Measurements from ENCODE around the gene CES5A. TPM values are rescaled to one million over a fixed set of nuclear protein-coding genes. Genes with fewer than 3 reads are reported as not detected.

The CES5A gene
- total and polyA plus RNA-seq, 2 of the 8 experiments (the other 6 are each of a cell fraction or from before 2014, with no cell fraction given) = not detected

GRCh38 chr16:55912022-55912421 lies 36.8 kb upstream of the CES5A start (continued):
- TF ChIP-seq BRCA1 (IDR thresholded peaks at IDR 0.05; ENCODE audit: low read depth, low read length) = no peak

- Histone ChIP-seq H3K4ac (replicated peaks; ENCODE audit: insufficient read length, low read depth, low read length) (no peak overlapping the region), H3K23ac (ENCODE audit: insufficient read length) (no peak overlapping the region), H4K91ac (replicated peaks; ENCODE audit: insufficient read length, low read length) (no peak overlapping the region), H2AK5ac (ENCODE audit: low read depth, low read length) (no peak overlapping the region), H2BK12ac (ENCODE audit: low read depth, low read length) (no peak overlapping the region), H3K27me3 (replicated peaks in 1 of 4; ENCODE audit: control insufficient read depth in 3 of 4, extremely low read depth in 1 of 4, insufficient read depth in 3 of 4, low read length in 3 of 4) (no peaks in the 10 kb centered on the region), H3K9ac (replicated peaks in 1 of 4; ENCODE audit: extremely low read depth in 1 of 4, low read depth in 3 of 4, low read length in 3 of 4) (no peak overlapping the region), H2BK120ac (replicated peaks; ENCODE audit: low read depth, low read length) (no peak overlapping the region), H3K79me1 (ENCODE audit: low read depth, low read length) (no peaks in the 10 kb centered on the region), H2BK20ac (ENCODE audit: low read length) (no peak overlapping the region), H3K4me3 (ENCODE audit: extremely low read depth in 1 of 4, insufficient read depth in 2 of 4, low read depth in 3 of 4, low read length in 4 of 4) (no peak overlapping the region), H2BK15ac (ENCODE audit: low read length) (no peak overlapping the region), H3K9me3 (ENCODE audit: insufficient read depth in 2 of 2, low read depth in 1 of 2, low read length in 1 of 2) (no peaks in the 10 kb centered on the region), H4K8ac (ENCODE audit: extremely low read depth, insufficient read depth, low read length) (no peak overlapping the region), H4K20me1 (replicated peaks in 1 of 2; ENCODE audit: control insufficient read depth in 1 of 2, insufficient read depth in 2 of 2, low read length in 2 of 2) (no peaks in the 10 kb centered on the region), H3K4me1 (replicated peaks in 1 of 4; ENCODE audit: control insufficient read depth in 3 of 4, insufficient read depth in 4 of 4, low read length in 3 of 4) (no peaks in the 10 kb centered on the region), H3K23me2 (ENCODE audit: low read depth, low read length) (no peaks in the 10 kb centered on the region; the same call in 1 of the 2 replicates), H4K5ac (ENCODE audit: insufficient read length, low read depth, low read length) (no peak overlapping the region), H3K36me3 (ENCODE audit: control insufficient read depth in 2 of 4, insufficient read depth in 4 of 4, low read length in 3 of 4) (no peaks in the 10 kb centered on the region), H3K56ac (replicated peaks; ENCODE audit: insufficient read length, low read depth, low read length) (no peak overlapping the region), H2BK5ac (ENCODE audit: low read depth, low read length) (no peak overlapping the region), H3K79me2 (ENCODE audit: control insufficient read depth in 1 of 2, insufficient read depth in 2 of 2, low read length in 2 of 2) (no peaks in the 10 kb centered on the region), H3K18ac (ENCODE audit: extremely low read depth, low read length) (no peak overlapping the region), H2AFZ (ENCODE audit: low read length) (no peak overlapping the region), H3K4me2 (ENCODE audit: insufficient read depth in 1 of 2, low read depth in 2 of 2, low read length in 2 of 2) (no peak overlapping the region), H3K14ac (ENCODE audit: insufficient read length) (no peak overlapping the region), H3K27ac (ENCODE audit: low read depth, low read length) (no peak overlapping the region)
- POLR2A ChIA-PET (ENCODE audit: partially characterized antibody) = no interaction called here
- no peak for DNase-seq (ENCODE audit: low read depth in 1 of 2, low spot score in 2 of 2)
- no peak for FAIRE-seq
- TF ChIP-seq BCL11A (IDR thresholded peaks at IDR 0.05; ENCODE audit: low read depth in 2 of 2, low read length in 2 of 2) (no peak), HDAC2 (IDR thresholded peaks at IDR 0.05; ENCODE audit: borderline replicate concordance in 1 of 2, low read depth in 2 of 2, low read length in 2 of 2) (no peak)
- WGBS, 2 experiments (ENCODE audit: extremely low coverage in 1 of 2, insufficient coverage in 1 of 2, insufficient read length in 1 of 2, insufficient replicate concordance in 2 of 2, low coverage in 1 of 2, low lambda C conversion rate in 2 of 2, missing lambda C conversion rate in 1 of 2) = 90% methylated on average over 2 of the region's 2 CpGs; no CpG with 5 or more reads in 1 of the 2 experiments
- CTCF ChIA-PET (ENCODE audit: partially characterized antibody) = no interaction called here
Measured at GRCh38 chr16:55911616-55912015, 36.4 kb upstream of the CES5A start.

Data from H1 (cell line).